B cell (primary cell): Measurements from ENCODE around the gene SNX14. TPM values are rescaled to one million over a fixed set of nuclear protein-coding genes. Genes with fewer than 3 reads are reported as not detected.
"Not testable (repeated sequence)": the region's sequence is repeated elsewhere in the genome, so short reads cannot be mapped to it uniquely, and the experiment has no call there.

Source experiments
- ATAC-seq: fragments of 200-7000 bp; cut with Tn5 transposase; one replicate; pipeline ENCODE4 v1.10.0; 2021; ENCODE audit warnings: low read depth, mild to moderate bottlenecking, moderate number of reproducible peaks, moderate library complexity
- CTCF ChIA-PET: fragments of 350-600 bp; sonication (Branson Sonifier 250); formaldehyde crosslinking; loops from one replicate; lab custom pipeline; 2021; ENCODE audit warnings: antibody characterized with exemption, inconsistent platforms; lab: Charles Lee
- POLR2A ChIA-PET: fragments of 350-600 bp; sonication (Branson Sonifier 250); formaldehyde crosslinking; loops from one replicate; lab custom pipeline; 2021; ENCODE audit warnings: antibody characterized with exemption; lab: Charles Lee
- DNase-seq: peaks from one replicate; pipeline ENCODE4 v3.0.0; 2013
- H2AFZ ChIP-seq: 2 replicates; pipeline ENCODE4 v1.6.1; 2012; ENCODE audit warnings: mild to moderate bottlenecking, low read depth, low read length; ENCODE audit not compliant: insufficient read depth, poor library complexity, severe bottlenecking
- H3K27ac ChIP-seq, 2 donors: 1 replicate in 1 of 2; 2 replicates in 1 of 2; pipeline ENCODE4 v1.5.1; 2012 to 2013; ENCODE audit warnings: low read length in 2 of 2, mild to moderate bottlenecking in 2 of 2, moderate library complexity in 1 of 2
- H3K27me3 ChIP-seq, 4 experiments: fragments of 200-600 bp in 1 of 4; sonication (generic) in 1 of 4; replicated peaks in 1 of 4; 1 replicate in 2 of 4; 2 replicates in 2 of 4; pipeline versions ENCODE4 v1.6.1 to v1.7.0; 2013 to 2016; ENCODE audit warnings: low read length in 3 of 4, mild to moderate bottlenecking in 2 of 4, mixed read lengths in 1 of 4, moderate library complexity in 1 of 4; ENCODE audit not compliant: insufficient read depth in 4 of 4, control insufficient read depth in 3 of 4; ENCODE audit errors: control extremely low read depth in 1 of 4
- H3K36me3 ChIP-seq, 2 experiments: replicated peaks in 1 of 2; 1 replicate in 1 of 2; 2 replicates in 1 of 2; pipeline versions ENCODE4 v1.6.1 to v1.7.1; 2013; ENCODE audit warnings: low read length in 1 of 2; ENCODE audit not compliant: insufficient read depth in 2 of 2, control insufficient read depth in 1 of 2; ENCODE audit errors: control extremely low read depth in 1 of 2, extremely low read depth in 1 of 2
- H3K4me1 ChIP-seq, 2 donors: fragments of 200-600 bp in 1 of 2; sonication (generic) in 1 of 2; 1 replicate in 1 of 2; 2 replicates in 1 of 2; pipeline versions ENCODE4 v1.5.1 to v1.6.1; 2013 to 2017; ENCODE audit warnings: low read length in 2 of 2; ENCODE audit not compliant: control insufficient read depth in 2 of 2, insufficient read depth in 2 of 2
- H3K4me2 ChIP-seq: replicated peaks from 2 replicates; pipeline ENCODE3; 2012; ENCODE audit warnings: mild to moderate bottlenecking, low read depth, low read length; ENCODE audit not compliant: poor library complexity, severe bottlenecking
- H3K4me3 ChIP-seq, 5 experiments: fragments of 200-600 bp in 1 of 5; sonication (generic) in 1 of 5; 1 replicate in 3 of 5; 2 replicates in 2 of 5; pipeline versions ENCODE4 v1.5.1 to v1.7.0; 2011 to 2016; ENCODE audit warnings: low read length in 4 of 5, mild to moderate bottlenecking in 4 of 5, low read depth in 2 of 5, control low read depth in 1 of 5, moderate library complexity in 1 of 5; ENCODE audit not compliant: insufficient read depth in 1 of 5; ENCODE audit errors: control extremely low read depth in 1 of 5, extremely low read depth in 1 of 5
- H3K79me2 ChIP-seq: fragments of 200-600 bp; sonication (generic); one replicate; pipeline ENCODE4 v1.6.0; 2016; ENCODE audit warnings: low read length; ENCODE audit not compliant: control insufficient read depth, insufficient read depth
- H3K9ac ChIP-seq: fragments of 200-600 bp; sonication (generic); 2 replicates; pipeline ENCODE4 v1.6.1; 2017; ENCODE audit warnings: mild to moderate bottlenecking, low read length, moderate library complexity
- H3K9me3 ChIP-seq, 3 donors: one replicate each; pipeline versions ENCODE4 v1.6.1 to v1.7.1; 2013; ENCODE audit warnings: low read length in 2 of 3; ENCODE audit not compliant: control insufficient read depth in 2 of 3, insufficient read depth in 1 of 3; ENCODE audit errors: control extremely low read depth in 1 of 3
- H4K20me1 ChIP-seq: 2 replicates; pipeline ENCODE4 v1.6.0; 2012; ENCODE audit warnings: mild to moderate bottlenecking, low read length; ENCODE audit not compliant: insufficient read depth, control insufficient read depth, poor library complexity, severe bottlenecking
- H3K27ac Mint-ChIP-seq: one replicate; pipeline ENCODE4 v1.8.0; 2021; ENCODE audit warnings: mixed read lengths
- H3K27me3 Mint-ChIP-seq: one replicate; pipeline ENCODE4 v1.8.0; 2021; ENCODE audit warnings: mixed read lengths
- H3K4me1 Mint-ChIP-seq: one replicate; pipeline ENCODE4 v1.8.0; 2021; ENCODE audit warnings: mixed read lengths
- H3K4me3 Mint-ChIP-seq: one replicate; pipeline ENCODE4 v1.8.0; 2021; ENCODE audit warnings: mixed read lengths
- H3K9me3 Mint-ChIP-seq: one replicate; pipeline ENCODE4 v1.8.0; 2022; ENCODE audit warnings: mixed read lengths; ENCODE audit not compliant: insufficient read depth
- CTCF ChIP-seq: fragments of 200-600 bp; IDR thresholded peaks from one replicate; pipeline ENCODE4 v1.8.0; 2022; ENCODE audit warnings: antibody characterized with exemption, mild to moderate bottlenecking
- EZH2 ChIP-seq: IDR thresholded peaks from 2 replicates; pipeline ENCODE4 v1.6.1; 2012; ENCODE audit warnings: borderline replicate concordance, low read depth, mild to moderate bottlenecking, moderate library complexity, low read length; ENCODE audit not compliant: insufficient read depth, poor library complexity, severe bottlenecking
- WGBS: methylation state at CpG from one replicate; pipeline ENCODE4 v1.1.5; 2013; ENCODE audit warnings: missing lambda C conversion rate; ENCODE audit not compliant: insufficient coverage; 5-methylcytosine and 5-hydroxymethylcytosine counted together
- intact Hi-C: fragments of 100-400 bp; cut with micrococcal nuclease; formaldehyde crosslinking; loops from one replicate; pipeline ENCODE4 v1.10.0; 2022
- polyA plus RNA-seq: library from polyadenylated mRNA; depleted of rRNA; stranded (reverse); fragments of >200 nt; gene quantifications from 2 replicates; pipeline ENCODE4 v1.2.3, GENCODE V29; 2012
- total RNA-seq, 2 donors: library from RNA; stranded (reverse); fragments of 120-200 nt in 1 of 2; gene quantifications; 1 replicate in 1 of 2; 2 replicates in 1 of 2; pipeline versions ENCODE4 v1.2.3 to v1.2.4, GENCODE V29; 2013 to 2022

Gene SNX14
- total and polyA plus RNA-seq, 2 donors (not counting 1 experiment from before 2014, with no cell fraction given) = 36.9 to 80.0 TPM

DNA sequence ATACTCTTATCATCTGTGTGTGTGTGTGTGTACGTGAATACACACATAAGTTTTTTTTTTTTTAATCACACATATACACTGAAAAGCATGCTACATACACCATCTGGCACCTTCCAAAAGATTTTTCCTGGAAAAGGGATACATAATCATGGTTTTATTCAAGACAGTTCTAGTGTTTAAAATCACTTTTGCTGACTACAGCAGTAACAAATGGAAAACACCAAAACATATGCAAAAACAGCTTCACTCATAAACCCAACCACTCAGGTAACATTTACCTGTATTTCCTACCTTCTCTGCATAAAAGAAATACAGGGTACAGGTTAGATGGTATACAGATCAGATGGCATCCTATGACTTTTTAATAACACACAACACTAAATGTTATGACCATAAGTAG is 2.5 kb downstream of the SNX14 start:
- H3K79me2 ChIP-seq = peaks cover 60% of the 10 kb centered on the region
- ChIA-PET CTCF (no interaction called here), POLR2A (interaction anchor here (1.4 kb wide), 1 partner anchor 53 kb away, joined by 4 read pairs; no protein-coding TSS in a partner anchor)
- H3K36me3 ChIP-seq = peaks cover 0 to 3% of the 10 kb centered on the region in 2 experiments
- no peak overlapping the region for H2AFZ ChIP-seq
- ATAC-seq (no peak), DNase-seq (no peak)
- H3K27me3 Mint-ChIP-seq = no peaks in the 10 kb centered on the region
- no peak overlapping the region for H3K4me3 ChIP-seq
- WGBS = no CpG with 5 or more reads among the region's 1 CpG
- H3K4me1 Mint-ChIP-seq = peaks cover 39% of the 10 kb centered on the region
- H3K4me3 Mint-ChIP-seq = peak overlapping the region; percentile 29
- H3K9ac ChIP-seq = no peak overlapping the region
- H3K9me3 Mint-ChIP-seq = no peaks in the 10 kb centered on the region
- TF ChIP-seq CTCF = no peak
- TF ChIP-seq EZH2 = no peak
- no peaks in the 10 kb centered on the region for H3K27me3 ChIP-seq
- no peak overlapping the region for H3K27ac ChIP-seq
- H3K4me1 ChIP-seq = peaks cover 13 to 19% of the 10 kb centered on the region in 2 donors
- H3K27ac Mint-ChIP-seq = no peak overlapping the region
- H4K20me1 ChIP-seq = peaks cover 26% of the 10 kb centered on the region
- intact Hi-C loops = loop anchor here (5.0 kb wide), 2 partner anchors 139 to 1364 kb away; partner anchors contain the start of genes CEP162 and NT5E
- H3K9me3 ChIP-seq = no peaks in the 10 kb centered on the region
- H3K4me2 ChIP-seq = no peak overlapping the region

- Mint-ChIP-seq H3K4me3 (no peak overlapping the region), H3K9me3 (peaks cover 9% of the 10 kb centered on the region), H3K4me1 (peaks cover 33% of the 10 kb centered on the region), H3K27ac (no peak overlapping the region), H3K27me3 (no peaks in the 10 kb centered on the region)
- DNase-seq (no peak), ATAC-seq (no peak)
- Histone ChIP-seq H3K27ac (no peak overlapping the region), H3K79me2 (peaks cover 99% of the 10 kb centered on the region), H3K4me2 (no peak overlapping the region), H3K9ac (no peak overlapping the region), H4K20me1 (peaks cover 49% of the 10 kb centered on the region), H2AFZ (no peak overlapping the region), H3K4me3 (no peak overlapping the region), H3K36me3 (peaks cover 0 to 3% of the 10 kb centered on the region in 2 experiments), H3K27me3 (no peaks in the 10 kb centered on the region), H3K9me3 (peaks cover 0 to 7% (median 0%) of the 10 kb centered on the region in 3 donors), H3K4me1 (no peaks in the 10 kb centered on the region)
- intact Hi-C loops = no loop called here
- ChIA-PET POLR2A (no interaction called here), CTCF (no interaction called here)
- TF ChIP-seq EZH2 = no peak
- no peak for TF ChIP-seq CTCF
- no CpG with 5 or more reads among the region's 3 CpGs for WGBS
These were observed 7.9 kb downstream of the SNX14 start for GRCh38 chr6:85585741-85586140.

- peaks cover 29% of the 10 kb centered on the region for H3K4me1 Mint-ChIP-seq
- CTCF ChIA-PET, H3K9me3 Mint-ChIP-seq, H3K9me3 ChIP-seq, DNase-seq, intact Hi-C loops, H3K4me3 Mint-ChIP-seq, H3K27me3 Mint-ChIP-seq, H3K9ac ChIP-seq, POLR2A ChIA-PET, H3K4me1 ChIP-seq, H3K36me3 ChIP-seq, ATAC-seq, H2AFZ ChIP-seq, H3K27ac Mint-ChIP-seq, H3K4me2 ChIP-seq, H3K4me3 ChIP-seq, H3K27me3 ChIP-seq, H3K27ac ChIP-seq: not testable (repeated sequence)
- 100% methylated on average over 4 of the region's 4 CpGs for WGBS
- Histone ChIP-seq H3K79me2 (peaks cover 99% of the 10 kb centered on the region), H4K20me1 (peaks cover 51% of the 10 kb centered on the region)
These were observed 10.8 kb downstream of the SNX14 start for GRCh38 chr6:85582832-85583231.
